Measurements from ENCODE around the gene XAB2.

XAB2 gene

DNA sequence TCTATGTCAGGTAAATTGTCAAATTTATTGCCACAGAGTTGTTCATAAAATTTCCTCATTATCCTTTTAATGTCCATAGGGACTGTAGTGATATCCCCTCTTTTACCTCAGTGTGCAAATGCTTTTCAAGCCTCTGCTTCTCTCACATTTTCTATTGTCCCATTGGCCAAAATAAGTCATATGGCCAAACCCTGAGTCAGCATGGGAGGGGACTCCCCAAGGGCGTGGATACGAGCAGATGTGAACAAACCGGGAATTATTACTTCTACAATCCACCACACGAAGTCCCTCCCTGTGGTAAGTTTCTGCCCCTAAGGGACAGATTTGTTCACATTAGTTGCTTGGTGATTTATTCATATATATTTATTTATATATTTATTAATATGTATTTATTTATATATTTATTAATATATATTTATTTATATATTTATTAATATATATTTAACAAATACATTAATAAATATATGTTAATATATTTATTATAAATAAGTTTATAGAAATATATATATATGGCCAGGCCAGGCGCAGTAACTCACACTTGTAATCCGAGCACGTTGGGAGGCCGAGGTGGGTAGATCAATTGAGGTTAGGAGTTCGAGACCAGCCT, 53.8 kb downstream of the XAB2 start:
- no peak for DNase-seq (ENCODE audit: low read depth)

DNA sequence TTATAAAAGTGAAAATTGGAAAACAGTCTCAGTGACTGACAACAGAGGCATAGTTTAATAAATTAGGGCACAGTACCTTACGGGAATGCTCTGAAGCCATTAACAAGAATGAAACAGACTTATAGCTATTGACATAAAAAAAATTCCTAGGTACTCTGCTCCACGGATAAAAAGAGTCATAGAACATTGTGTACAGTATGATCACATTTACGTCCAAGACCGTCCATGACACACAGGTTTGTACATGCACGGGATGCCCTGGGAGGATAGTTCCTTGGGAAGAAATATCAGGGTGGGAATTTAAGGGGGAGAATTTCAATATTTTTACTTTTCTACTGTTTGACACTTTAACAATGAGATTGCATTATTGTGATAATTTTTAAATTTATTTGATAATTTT, 58.6 kb downstream of the XAB2 start:
- DNase-seq (ENCODE audit: low read depth) = no peak
